K562 (cell line): Measurements from ENCODE around the gene PDZD8. TPM values are rescaled to one million over a fixed set of nuclear protein-coding genes. Genes with fewer than 3 reads are reported as not detected.

Experiments
- C11orf30 ChIP-seq: fragments of 450-650 bp; IDR thresholded peaks from 2 replicates; pipeline ENCODE4 v1.6.1; 2016; ENCODE audit warnings: low read depth, mild to moderate bottlenecking
- CHD4 ChIP-seq: fragments of 200-600 bp; sonication (generic); IDR thresholded peaks from 3 replicates; pipeline ENCODE4 v1.6.1; 2012; ENCODE audit warnings: low read depth, mild to moderate bottlenecking, mixed read lengths, low read length, inconsistent platforms; ENCODE audit not compliant: insufficient read depth, insufficient replicate concordance, poor library complexity, severe bottlenecking
- HNRNPH1 ChIP-seq: fragments of 200-400 bp; formaldehyde crosslinking; optimal IDR thresholded peaks from 2 replicates; pipeline ENCODE3; 2017; ENCODE audit warnings: low read depth, mild to moderate bottlenecking, low read length, moderate library complexity
- KLF1 ChIP-seq: fragments of 450-650 bp; IDR thresholded peaks from 2 replicates; pipeline ENCODE4 v1.6.1; 2016; ENCODE audit warnings: missing genetic modification characterization, missing compliant biosample characterization
- KLF16 ChIP-seq: IDR thresholded peaks from 2 replicates; pipeline ENCODE4 v1.6.1; 2016; ENCODE audit warnings: antibody characterized with exemption
- MYC ChIP-seq, 2 experiments: fragments of 250-450 bp in 1 of 2; sonication (Bioruptor Pico) in 1 of 2; IDR thresholded peaks; 2 replicates each; pipeline versions ENCODE4 v1.5.1 to v1.6.1; 2012 to 2021; ENCODE audit warnings: low read depth in 2 of 2, borderline replicate concordance in 1 of 2, improper control_type of control experiment in 1 of 2, low read length in 1 of 2, mild to moderate bottlenecking in 1 of 2, moderate library complexity in 1 of 2
- NELFE ChIP-seq: IDR thresholded peaks from 2 replicates; pipeline ENCODE4 v1.6.1; 2011; ENCODE audit warnings: mild to moderate bottlenecking; ENCODE audit not compliant: insufficient read depth, insufficient read length
- PBX2 ChIP-seq, 2 experiments: IDR thresholded peaks in 1 of 2; conservative IDR thresholded peaks in 1 of 2; 2 replicates each; pipeline ENCODE4 v1.6.1; 2016; ENCODE audit warnings: low read depth in 2 of 2, mild to moderate bottlenecking in 1 of 2, missing compliant biosample characterization in 1 of 2, missing genetic modification characterization in 1 of 2, moderate library complexity in 1 of 2
- SNIP1 ChIP-seq: fragments of 450-650 bp; IDR thresholded peaks from 2 replicates; pipeline ENCODE4 v1.7.1; 2017; ENCODE audit warnings: low read depth, mild to moderate bottlenecking
- STAT5A ChIP-seq: IDR thresholded peaks from 2 replicates; pipeline ENCODE4 v1.6.1; 2012; ENCODE audit warnings: low read length, inconsistent platforms, borderline replicate concordance
- TBP ChIP-seq: optimal IDR thresholded peaks from 2 replicates; pipeline ENCODE3; 2011; ENCODE audit warnings: low read depth, low read length, improper control_type of control experiment
- TFE3 ChIP-seq: fragments of 450-650 bp; formaldehyde crosslinking; IDR thresholded peaks from 2 replicates; pipeline ENCODE4 v1.4.0; 2020; ENCODE audit warnings: mild to moderate bottlenecking, mixed read lengths
- TGIF2 ChIP-seq: sonication (generic); formaldehyde crosslinking; IDR thresholded peaks from 2 replicates; pipeline ENCODE4 v1.8.1; 2022; ENCODE audit warnings: mild to moderate bottlenecking, missing genetic modification reagents, moderate library complexity
- ZFP30 ChIP-seq: fragments of 250-450 bp; sonication (Bioruptor Pico); IDR thresholded peaks from 2 replicates; pipeline ENCODE4 v1.8.0; 2022; ENCODE audit warnings: moderate library complexity, mild to moderate bottlenecking, inconsistent platforms, borderline replicate concordance
- ZNF274 ChIP-seq: IDR thresholded peaks from 2 replicates; pipeline ENCODE4 v1.6.1; 2011; ENCODE audit warnings: low read depth, mild to moderate bottlenecking, low read length, moderate library complexity, borderline replicate concordance
- ZNF511 ChIP-seq: sonication (generic); formaldehyde crosslinking; IDR thresholded peaks from 2 replicates; pipeline ENCODE4 v1.8.0; 2022; ENCODE audit warnings: mild to moderate bottlenecking, missing genetic modification reagents
- ZNF518B ChIP-seq: fragments of 250-450 bp; sonication (Bioruptor Pico); IDR thresholded peaks from 2 replicates; pipeline ENCODE4 v1.5.0; 2021; ENCODE audit warnings: mild to moderate bottlenecking, moderate library complexity
- ZNF57 ChIP-seq: fragments of 450-650 bp; formaldehyde crosslinking; IDR thresholded peaks from 2 replicates; pipeline ENCODE4 v1.4.0; 2020; ENCODE audit warnings: mild to moderate bottlenecking, moderate library complexity
- polyA plus RNA-seq, 8 experiments: library from polyadenylated mRNA; depleted of rRNA in 4 of 8; stranded (reverse) in 5 of 8; unstranded in 3 of 8; fragments of >200 nt; fragmentation: Nextera tagmentation in 2 of 8; fragmentation: Illumina TruSeq in 1 of 8; extraction: Ambion mirVana in 2 of 8; extraction: Trizol in 1 of 8; gene quantifications; 2 replicates each; pipeline versions ENCODE4 v1.2.1 to v1.2.3, GENCODE V29; 2011 to 2014; ENCODE audit warnings: inconsistent platforms in 1 of 8, missing spikeins in 1 of 8
- total RNA-seq, 7 experiments: library from RNA; depleted of rRNA in 6 of 7; stranded (reverse); fragments of >200 nt in 6 of 7; fragmentation: Illumina TruSeq in 2 of 7; extraction: Trizol in 2 of 7; gene quantifications; 2 replicates each; pipeline versions ENCODE4 v1.2.1 to v1.2.3, GENCODE V29; 2011 to 2021; ENCODE audit warnings: low replicate concordance in 1 of 7

PDZD8 gene
- total and polyA plus RNA-seq, 9 of the 15 experiments (the other 6 are each of a cell fraction or from before 2014, with no cell fraction given): 5.5 to 53.4 (median 36.8) TPM

- TF ChIP-seq ZNF511: 0 out of 2 replicates have a peak, but pooled peaks have one; percentile 27
- no peak for TF ChIP-seq NELFE
- TF ChIP-seq CHD4: no peak
- no peak for TF ChIP-seq C11orf30
- TF ChIP-seq MYC (IDR thresholded peaks at IDR 0.05; ENCODE audit: low read depth, low read length): peak; percentile 54; the same call in 1 of the 2 replicates
- peak; percentile 71; the same call in 1 of the 2 replicates for TF ChIP-seq MYC (CRISPR knock-in tag; IDR thresholded peaks at IDR 0.05; ENCODE audit: borderline replicate concordance, low read depth)
- no peak for TF ChIP-seq HNRNPH1
- TF ChIP-seq KLF1 (tag): no peak
- no peak for TF ChIP-seq TFE3 (CRISPR knock-in tag)
- peak; percentile 54 for TF ChIP-seq TBP
- no peak for TF ChIP-seq ZNF274
- no peak for TF ChIP-seq KLF16
- TF ChIP-seq SNIP1: no peak
- TF ChIP-seq ZNF518B (CRISPR knock-in tag): no peak
- TF ChIP-seq ZNF57 (CRISPR knock-in tag): no peak
- no peak for TF ChIP-seq STAT5A
- no peak for TF ChIP-seq ZFP30 (CRISPR knock-in tag)
- TF ChIP-seq PBX2 (CRISPR knock-in tag; IDR thresholded peaks at IDR 0.05; ENCODE audit: low read depth): no peak
- TF ChIP-seq PBX2 (tag; conservative IDR thresholded peaks at IDR 0.05; ENCODE audit: low read depth): no peak
- TF ChIP-seq TGIF2 (CRISPR knock-in tag): no peak
Measured at GRCh38 chr10:117375360-117376178, at the start of gene PDZD8 (continued).
